Measurements from ENCODE around the gene ADCY10. TPM values are rescaled to one million over a fixed set of nuclear protein-coding genes. Genes with fewer than 3 reads are reported as not detected.

The ADCY10 gene
- total RNA-seq, 2 experiments from 2014 or later: 0.15 TPM; not detected in 1

GRCh38 chr1:167805041-167805556 is 108.8 kb downstream of the ADCY10 start:
- Histone ChIP-seq H4K20me1 (ENCODE audit: insufficient read depth, low read length) (no peaks in the 10 kb centered on the region), H3K4me2 (ENCODE audit: low read length) (peak overlapping the region; percentile 18), H3K27ac (ENCODE audit: low read depth, low read length, poor library complexity, severe bottlenecking) (no peak overlapping the region), H3K9me3 (ENCODE audit: low read length) (0 out of 2 replicates have a peak, but pooled peaks cover 4% of the 10 kb centered on the region), H3K4me1 (ENCODE audit: insufficient read depth, low read length, poor library complexity, severe bottlenecking) (peaks cover 17% of the 10 kb centered on the region), H2AFZ (ENCODE audit: low read length) (peak overlapping the region; percentile 71), H3K36me3 (ENCODE audit: insufficient read depth, low read length) (no peaks in the 10 kb centered on the region), H3K9me2 (ENCODE audit: insufficient read depth, low read length) (no peaks in the 10 kb centered on the region), H3K79me2 (ENCODE audit: insufficient read depth, low read depth, low read length) (no peaks in the 10 kb centered on the region), H3K4me3 (ENCODE audit: low read depth, low read length, poor library complexity, severe bottlenecking) (peak overlapping the region; percentile 9)
- peak; percentile 37 for DNase-seq (ENCODE audit: low spot score)
- intact Hi-C loops (cut with micrococcal nuclease; ENCODE audit: unreplicated experiment): loop anchor here (10.0 kb wide), 1 partner anchor 280 kb away; no protein-coding TSS in a partner anchor
- ChIA-PET CTCF (ENCODE audit: unreplicated experiment) (no interaction called here), POLR2A (no interaction called here)
- TF ChIP-seq EZH2phosphoT487 (IDR thresholded peaks at IDR 0.05; ENCODE audit: borderline replicate concordance, low read depth, low read length): no peak
- TF ChIP-seq CTCF (conservative IDR thresholded peaks at IDR 0.05; ENCODE audit: low read length): no peak
- BruUV-seq (replicated peaks): no TSS peak

GRCh38 chr1:167803358-167804207 is 110.4 kb downstream of the ADCY10 start:
- DNase-seq (ENCODE audit: low spot score): peak; percentile 96
- ChIA-PET POLR2A (interaction anchor here (1.0 kb wide), 1 partner anchor 12 kb away, joined by 6 read pairs; no protein-coding TSS in a partner anchor), CTCF (ENCODE audit: unreplicated experiment) (no interaction called here)
- Histone ChIP-seq H3K4me2 (ENCODE audit: low read length) (peak overlapping the region; percentile 41; the same call in 1 of the 2 replicates), H3K36me3 (ENCODE audit: insufficient read depth, low read length) (no peaks in the 10 kb centered on the region), H3K4me1 (ENCODE audit: insufficient read depth, low read length, poor library complexity, severe bottlenecking) (peaks cover 17% of the 10 kb centered on the region), H3K9me2 (ENCODE audit: insufficient read depth, low read length) (no peaks in the 10 kb centered on the region), H2AFZ (ENCODE audit: low read length) (no peak overlapping the region; the same call in 1 of the 2 replicates), H3K9me3 (ENCODE audit: low read length) (0 out of 2 replicates have a peak, but pooled peaks cover 4% of the 10 kb centered on the region), H3K27ac (ENCODE audit: low read depth, low read length, poor library complexity, severe bottlenecking) (no peak overlapping the region), H4K20me1 (ENCODE audit: insufficient read depth, low read length) (no peaks in the 10 kb centered on the region), H3K79me2 (ENCODE audit: insufficient read depth, low read depth, low read length) (no peaks in the 10 kb centered on the region), H3K4me3 (ENCODE audit: low read depth, low read length, poor library complexity, severe bottlenecking) (no peak overlapping the region)
- no TSS peak for BruUV-seq (replicated peaks)
- no peak for TF ChIP-seq EZH2phosphoT487 (IDR thresholded peaks at IDR 0.05; ENCODE audit: borderline replicate concordance, low read depth, low read length)
- TF ChIP-seq CTCF (conservative IDR thresholded peaks at IDR 0.05; ENCODE audit: low read length): peak; percentile 98
- intact Hi-C loops (cut with micrococcal nuclease; ENCODE audit: unreplicated experiment): loop anchor here (1.0 to 10.0 kb wide), 6 partner anchors 82 to 346 kb away; partner anchors contain the start of gene MPZL1
